Fibroblast of mammary gland (primary cell): Measurements from ENCODE around the gene FBXL22.
"Not testable (repeated sequence)": the region's sequence is repeated elsewhere in the genome, so short reads cannot be mapped to it uniquely, and the experiment has no call there.

ENCODE experiments used
- DNase-seq: peaks from one replicate; pipeline ENCODE4 v3.0.0-alpha.2; 2010; ENCODE audit warnings: low read depth
- H3K4me3 ChIP-seq: 2 replicates; pipeline ENCODE4 v1.5.1; 2011; ENCODE audit warnings: low read depth, mild to moderate bottlenecking, low read length, moderate library complexity; ENCODE audit not compliant: control insufficient read depth
- TF ChIP-seq, protein P1 (sequence below): conservative IDR thresholded peaks from 2 replicates; pipeline ENCODE4 v1.5.1; 2011; ENCODE audit warnings: low read depth, low read length, inconsistent platforms; ENCODE audit not compliant: control insufficient read depth, insufficient read depth

Gene FBXL22

GRCh38 chr15:63609448-63609847 is 12.3 kb downstream of the FBXL22 start:
- no peak for DNase-seq
- TF ChIP-seq, protein P1, sequence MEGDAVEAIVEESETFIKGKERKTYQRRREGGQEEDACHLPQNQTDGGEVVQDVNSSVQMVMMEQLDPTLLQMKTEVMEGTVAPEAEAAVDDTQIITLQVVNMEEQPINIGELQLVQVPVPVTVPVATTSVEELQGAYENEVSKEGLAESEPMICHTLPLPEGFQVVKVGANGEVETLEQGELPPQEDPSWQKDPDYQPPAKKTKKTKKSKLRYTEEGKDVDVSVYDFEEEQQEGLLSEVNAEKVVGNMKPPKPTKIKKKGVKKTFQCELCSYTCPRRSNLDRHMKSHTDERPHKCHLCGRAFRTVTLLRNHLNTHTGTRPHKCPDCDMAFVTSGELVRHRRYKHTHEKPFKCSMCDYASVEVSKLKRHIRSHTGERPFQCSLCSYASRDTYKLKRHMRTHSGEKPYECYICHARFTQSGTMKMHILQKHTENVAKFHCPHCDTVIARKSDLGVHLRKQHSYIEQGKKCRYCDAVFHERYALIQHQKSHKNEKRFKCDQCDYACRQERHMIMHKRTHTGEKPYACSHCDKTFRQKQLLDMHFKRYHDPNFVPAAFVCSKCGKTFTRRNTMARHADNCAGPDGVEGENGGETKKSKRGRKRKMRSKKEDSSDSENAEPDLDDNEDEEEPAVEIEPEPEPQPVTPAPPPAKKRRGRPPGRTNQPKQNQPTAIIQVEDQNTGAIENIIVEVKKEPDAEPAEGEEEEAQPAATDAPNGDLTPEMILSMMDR: no peak
- H3K4me3 ChIP-seq: no peak overlapping the region

DNA sequence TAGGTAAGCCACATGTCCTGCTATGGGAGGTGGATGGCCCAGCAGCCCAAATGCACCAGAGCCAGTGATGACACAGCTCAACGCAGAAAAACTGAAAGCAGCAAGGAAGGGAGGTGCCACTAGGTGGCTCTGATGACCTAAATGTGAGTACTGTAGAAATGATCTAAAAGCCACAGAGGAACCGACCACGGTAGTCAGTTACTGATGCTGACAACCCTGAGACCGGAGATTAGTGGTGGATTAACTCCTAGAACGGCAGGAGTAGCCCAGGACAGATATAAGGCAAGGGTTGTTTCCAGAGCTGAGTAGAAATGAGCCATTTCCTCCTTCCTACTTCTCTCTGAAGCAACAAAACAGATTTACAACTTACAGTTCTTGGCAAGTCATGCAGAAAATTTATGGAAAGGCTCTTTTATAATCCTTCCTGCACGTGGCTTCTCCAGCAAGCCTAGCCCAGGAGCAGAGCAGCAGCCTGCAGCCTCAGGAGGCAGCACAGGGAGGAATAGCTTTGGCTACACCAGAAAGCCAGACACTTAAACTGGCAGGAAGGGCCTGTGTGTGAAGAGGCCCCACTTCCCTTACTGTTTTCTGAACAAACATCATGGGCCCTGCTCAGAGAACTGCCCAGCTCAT is 13.1 kb downstream of the FBXL22 start:
- TF ChIP-seq, protein P1: peak; percentile 83
- DNase-seq: peak; percentile 88
- H3K4me3 ChIP-seq: no peak overlapping the region

DNA sequence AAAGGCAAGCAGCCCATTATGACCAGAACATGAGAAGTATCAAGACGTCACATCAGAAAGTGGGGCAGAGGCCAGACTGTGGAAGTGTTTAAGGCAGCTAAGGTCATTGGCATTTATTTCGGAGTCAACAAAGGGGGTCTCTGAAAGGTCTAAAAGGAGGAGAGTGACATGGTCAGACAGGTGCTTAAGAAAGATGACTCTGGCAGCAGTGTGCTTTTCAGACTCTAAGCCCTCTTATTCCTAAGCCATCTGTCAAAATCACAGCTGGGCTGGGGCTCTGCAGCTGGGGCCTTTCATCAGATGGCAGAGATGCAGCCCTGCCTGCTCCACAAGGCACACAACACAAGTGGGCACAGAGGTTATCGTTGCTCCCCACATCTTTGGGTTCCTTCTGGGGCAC is 14.0 kb downstream of the FBXL22 start:
- TF ChIP-seq, protein P1: no peak
- DNase-seq: no peak
- no peak overlapping the region for H3K4me3 ChIP-seq

DNA sequence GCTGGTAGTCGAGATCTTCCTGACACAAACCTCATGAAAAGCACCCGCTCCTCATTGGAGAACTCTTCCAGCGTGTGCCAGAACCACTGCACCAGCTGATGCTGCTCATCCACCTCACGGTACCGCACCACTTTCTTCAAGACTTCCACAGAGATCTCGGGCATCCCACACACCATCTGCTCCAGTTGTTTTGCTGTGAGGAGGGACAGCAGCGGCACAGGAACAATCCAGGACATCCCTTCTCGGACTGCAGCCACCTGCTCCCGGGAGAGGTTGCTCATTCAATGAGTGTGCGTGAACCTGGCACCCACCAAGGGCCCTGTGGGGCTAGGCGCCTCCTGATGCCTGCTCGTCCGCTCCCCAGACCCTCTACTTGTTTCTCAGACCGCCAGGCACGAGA is 15.1 kb downstream of the FBXL22 start:
- TF ChIP-seq, protein P1: no peak
- DNase-seq: no peak

GRCh38 chr15:63615935-63616334 is 18.7 kb downstream of the FBXL22 start:
- DNase-seq: no peak
- TF ChIP-seq, protein P1: no peak
- no peak overlapping the region for H3K4me3 ChIP-seq

More for the DNA sequence above, 15.1 kb downstream of the FBXL22 start:
- H3K4me3 ChIP-seq: no peak overlapping the region

DNA sequence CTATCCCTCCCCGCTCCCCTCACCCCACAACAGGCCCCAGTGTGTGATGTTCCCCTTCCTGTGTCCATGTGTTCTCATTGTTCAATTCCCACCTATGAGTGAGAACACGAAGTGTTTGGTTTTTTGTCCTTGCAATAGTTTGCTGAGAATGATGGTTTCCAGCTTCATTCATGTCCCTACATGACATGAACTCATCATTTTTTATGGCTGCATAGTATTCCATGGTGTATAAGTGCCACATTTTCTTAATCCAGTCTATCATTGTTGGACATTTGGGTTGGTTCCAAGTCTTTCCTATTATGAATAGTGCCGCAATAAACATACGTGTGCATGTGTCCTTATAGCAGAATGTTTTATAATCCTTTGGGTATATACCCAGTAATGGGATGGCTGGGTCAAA is 20.0 kb downstream of the FBXL22 start:
- H3K4me3 ChIP-seq, DNase-seq: not testable (repeated sequence)

DNA sequence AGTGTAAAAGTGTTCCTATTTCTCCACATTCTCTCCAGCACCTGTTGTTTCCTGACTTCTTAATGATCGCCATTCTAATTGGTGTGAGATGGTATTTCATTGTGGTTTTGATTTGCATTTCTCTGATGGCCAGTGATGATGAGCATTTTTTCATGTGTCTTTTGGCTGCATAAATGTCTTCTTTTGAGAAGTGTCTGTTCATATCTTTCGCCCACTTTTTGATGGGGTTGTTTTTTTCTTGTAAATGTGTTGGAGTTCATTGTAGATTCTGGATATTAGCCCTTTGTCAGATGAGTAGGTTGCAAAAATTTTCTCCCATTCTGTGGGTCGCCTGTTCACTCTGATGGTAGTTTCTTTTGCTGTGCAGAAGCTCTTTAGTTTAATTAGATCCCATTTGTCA is 20.4 kb downstream of the FBXL22 start:
- H3K4me3 ChIP-seq, DNase-seq: not testable (repeated sequence)

DNA sequence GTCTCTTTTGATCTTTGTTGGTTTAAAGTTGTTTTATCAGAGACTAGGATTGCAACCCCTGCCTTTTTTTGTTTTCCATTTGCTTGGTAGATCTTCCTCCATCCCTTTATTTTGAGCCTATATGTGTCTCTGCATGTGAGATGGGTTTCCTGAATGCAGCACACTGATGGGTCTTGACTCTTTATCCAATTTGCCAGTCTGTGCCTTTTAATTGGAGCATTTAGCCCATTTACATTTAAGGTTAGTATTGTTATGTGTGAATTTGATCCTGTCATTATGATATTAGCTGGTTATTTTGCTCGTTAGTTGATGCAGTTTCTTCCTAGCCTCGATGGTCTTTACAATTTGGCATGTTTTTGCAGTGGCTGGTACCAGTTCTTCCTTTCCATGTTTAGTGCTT is 23.6 kb downstream of the FBXL22 start:
- not testable (repeated sequence) for H3K4me3 ChIP-seq, DNase-seq
